ENCODE results near the gene PTBP2. TPM values are rescaled to one million over a fixed set of nuclear protein-coding genes. Genes with fewer than 3 reads are reported as not detected.
"Not testable (repeated sequence)": the region's sequence is repeated elsewhere in the genome, so short reads cannot be mapped to it uniquely, and the experiment has no call there.

Gene PTBP2
- total RNA-seq, 1 experiment from 2014 or later = 127 TPM

- Histone ChIP-seq H3K4me3 (no peak overlapping the region), H3K27me3 (no peaks in the 10 kb centered on the region), H3K27ac (no peak overlapping the region), H3K4me1 (no peaks in the 10 kb centered on the region), H3K36me3 (peaks cover 96% of the 10 kb centered on the region), H3K9me3 (replicated peaks) (peaks cover 8% of the 10 kb centered on the region)
- DNase-seq = no peak
These were observed 35.2 kb downstream of the PTBP2 start for GRCh38 chr1:96756789-96757188.

GRCh38 chr1:96762586-96762985 is 41.0 kb downstream of the PTBP2 start:
- H3K36me3 ChIP-seq = peaks cover 62% of the 10 kb centered on the region
- H3K9me3 ChIP-seq (replicated peaks); DNase-seq: not testable (repeated sequence)

GRCh38 chr1:96763514-96763913 is 41.9 kb downstream of the PTBP2 start:
- Histone ChIP-seq H3K9me3 (replicated peaks) (peaks cover 8% of the 10 kb centered on the region), H3K27ac (no peak overlapping the region), H3K4me3 (no peak overlapping the region), H3K4me1 (no peaks in the 10 kb centered on the region), H3K27me3 (no peaks in the 10 kb centered on the region), H3K36me3 (peaks cover 59% of the 10 kb centered on the region)
- DNase-seq = no peak

More at GRCh38 chr1:96762586-96762985, 41.0 kb downstream of the PTBP2 start:
- not testable (repeated sequence) for H3K27ac ChIP-seq, H3K4me1 ChIP-seq, H3K27me3 ChIP-seq, H3K4me3 ChIP-seq

GRCh38 chr1:96764469-96764868 is 42.9 kb downstream of the PTBP2 start:
- peaks cover 8% of the 10 kb centered on the region for H3K9me3 ChIP-seq (replicated peaks)
- H3K27ac ChIP-seq = no peak overlapping the region
- no peak for DNase-seq

GRCh38 chr1:96771847-96772246 is 50.3 kb downstream of the PTBP2 start:
- Histone ChIP-seq H3K36me3 (peaks cover 71% of the 10 kb centered on the region), H3K9me3 (replicated peaks) (no peaks in the 10 kb centered on the region), H3K27me3 (no peaks in the 10 kb centered on the region), H3K4me3 (no peak overlapping the region), H3K27ac (no peak overlapping the region), H3K4me1 (no peaks in the 10 kb centered on the region)
- no peak for DNase-seq

More at GRCh38 chr1:96764469-96764868, 42.9 kb downstream of the PTBP2 start:
- H3K36me3 ChIP-seq = peaks cover 51% of the 10 kb centered on the region
- H3K27me3 ChIP-seq = no peaks in the 10 kb centered on the region
- no peak overlapping the region for H3K4me3 ChIP-seq
- H3K4me1 ChIP-seq = no peaks in the 10 kb centered on the region

- DNase-seq = no peak
- Histone ChIP-seq H3K27ac (no peak overlapping the region), H3K36me3 (peaks cover 75% of the 10 kb centered on the region)
These were observed 50.8 kb downstream of the PTBP2 start for GRCh38 chr1:96772349-96772748.

GRCh38 chr1:96772972-96773371 is 51.4 kb downstream of the PTBP2 start:
- Histone ChIP-seq H3K36me3 (peaks cover 78% of the 10 kb centered on the region), H3K27me3 (no peaks in the 10 kb centered on the region), H3K4me3 (no peak overlapping the region), H3K27ac (no peak overlapping the region), H3K4me1 (no peaks in the 10 kb centered on the region), H3K9me3 (replicated peaks) (no peaks in the 10 kb centered on the region)
- no peak for DNase-seq

More at GRCh38 chr1:96772349-96772748, 50.8 kb downstream of the PTBP2 start:
- Histone ChIP-seq H3K27me3 (no peaks in the 10 kb centered on the region), H3K9me3 (replicated peaks) (no peaks in the 10 kb centered on the region), H3K4me3 (no peak overlapping the region), H3K4me1 (no peaks in the 10 kb centered on the region)

GRCh38 chr1:96782206-96782605 is 60.6 kb downstream of the PTBP2 start:
- Histone ChIP-seq H3K36me3 (peaks cover 91% of the 10 kb centered on the region), H3K27me3 (no peaks in the 10 kb centered on the region), H3K4me3 (no peak overlapping the region), H3K4me1 (0 out of 2 replicates have a peak, but pooled peaks cover under 1% of the 10 kb centered on the region), H3K27ac (no peak overlapping the region), H3K9me3 (replicated peaks) (no peaks in the 10 kb centered on the region)
- no peak for DNase-seq

GRCh38 chr1:96782856-96783255 is 61.3 kb downstream of the PTBP2 start:
- Histone ChIP-seq H3K9me3 (replicated peaks) (no peaks in the 10 kb centered on the region), H3K27ac (no peak overlapping the region), H3K27me3 (no peaks in the 10 kb centered on the region), H3K4me3 (no peak overlapping the region), H3K36me3 (peaks cover 92% of the 10 kb centered on the region), H3K4me1 (0 out of 2 replicates have a peak, but pooled peaks cover 2% of the 10 kb centered on the region)
- no peak for DNase-seq

- no peaks in the 10 kb centered on the region for H3K9me3 ChIP-seq (replicated peaks)
- H3K36me3 ChIP-seq = peaks cover 77% of the 10 kb centered on the region
- 0 out of 2 replicates have a peak, but pooled peaks cover 2% of the 10 kb centered on the region for H3K4me1 ChIP-seq
- DNase-seq = no peak
- H3K27me3 ChIP-seq = no peaks in the 10 kb centered on the region
- H3K27ac ChIP-seq = no peak overlapping the region
- H3K4me3 ChIP-seq = no peak overlapping the region
These were observed 69.0 kb downstream of the PTBP2 start for GRCh38 chr1:96790599-96790998.

- no peak for DNase-seq
- H3K36me3 ChIP-seq = peaks cover 62% of the 10 kb centered on the region
These were observed 70.6 kb downstream of the PTBP2 start for GRCh38 chr1:96792220-96792619.

GRCh38 chr1:96801696-96802095 is 80.1 kb downstream of the PTBP2 start:
- DNase-seq; H3K27ac ChIP-seq; H3K4me3 ChIP-seq; H3K27me3 ChIP-seq; H3K9me3 ChIP-seq (replicated peaks): not testable (repeated sequence)
- peaks cover 17% of the 10 kb centered on the region for H3K4me1 ChIP-seq
- peaks cover 35% of the 10 kb centered on the region for H3K36me3 ChIP-seq

More at GRCh38 chr1:96792220-96792619, 70.6 kb downstream of the PTBP2 start:
- Histone ChIP-seq H3K4me1 (0 out of 2 replicates have a peak, but pooled peaks cover 1% of the 10 kb centered on the region), H3K9me3 (replicated peaks) (no peaks in the 10 kb centered on the region), H3K27me3 (no peaks in the 10 kb centered on the region), H3K27ac (no peak overlapping the region), H3K4me3 (no peak overlapping the region)

GRCh38 chr1:96804648-96805047 is 83.1 kb downstream of the PTBP2 start:
- Histone ChIP-seq H3K4me1 (peaks cover 30% of the 10 kb centered on the region), H3K27ac (peak overlapping the region; percentile 61), H3K9me3 (replicated peaks) (no peaks in the 10 kb centered on the region), H3K4me3 (no peak overlapping the region), H3K27me3 (no peaks in the 10 kb centered on the region), H3K36me3 (peaks cover 51% of the 10 kb centered on the region)
- peak; percentile 82 to 85 for DNase-seq

- Histone ChIP-seq H3K4me3 (no peak overlapping the region), H3K4me1 (peaks cover 24% of the 10 kb centered on the region), H3K27me3 (no peaks in the 10 kb centered on the region), H3K27ac (no peak overlapping the region), H3K9me3 (replicated peaks) (no peaks in the 10 kb centered on the region), H3K36me3 (peaks cover 67% of the 10 kb centered on the region)
- peak; percentile 61 to 85 for DNase-seq
These were observed 86.6 kb downstream of the PTBP2 start for GRCh38 chr1:96808191-96808590.

- Histone ChIP-seq H3K4me1 (no peaks in the 10 kb centered on the region), H3K27ac (no peak overlapping the region), H3K9me3 (replicated peaks) (no peaks in the 10 kb centered on the region), H3K27me3 (no peaks in the 10 kb centered on the region), H3K36me3 (peaks cover 65% of the 10 kb centered on the region), H3K4me3 (no peak overlapping the region)
- no peak for DNase-seq
These were observed 94.3 kb downstream of the PTBP2 start for GRCh38 chr1:96815914-96816313.

- Histone ChIP-seq H3K4me1 (no peaks in the 10 kb centered on the region), H3K4me3 (no peak overlapping the region), H3K36me3 (peaks cover 38% of the 10 kb centered on the region), H3K27me3 (no peaks in the 10 kb centered on the region), H3K27ac (no peak overlapping the region), H3K9me3 (replicated peaks) (no peaks in the 10 kb centered on the region)
- no peak for DNase-seq
These were observed 98.5 kb downstream of the PTBP2 start for GRCh38 chr1:96820107-96820506.

Data from SJCRH30 (cell line).